ENCODE results near the gene RHOJ. TPM values are rescaled to one million over a fixed set of nuclear protein-coding genes. Genes with fewer than 3 reads are reported as not detected.

Gene RHOJ
- total RNA-seq, 1 donor from 2014 or later, result 1.9 TPM

DNA sequence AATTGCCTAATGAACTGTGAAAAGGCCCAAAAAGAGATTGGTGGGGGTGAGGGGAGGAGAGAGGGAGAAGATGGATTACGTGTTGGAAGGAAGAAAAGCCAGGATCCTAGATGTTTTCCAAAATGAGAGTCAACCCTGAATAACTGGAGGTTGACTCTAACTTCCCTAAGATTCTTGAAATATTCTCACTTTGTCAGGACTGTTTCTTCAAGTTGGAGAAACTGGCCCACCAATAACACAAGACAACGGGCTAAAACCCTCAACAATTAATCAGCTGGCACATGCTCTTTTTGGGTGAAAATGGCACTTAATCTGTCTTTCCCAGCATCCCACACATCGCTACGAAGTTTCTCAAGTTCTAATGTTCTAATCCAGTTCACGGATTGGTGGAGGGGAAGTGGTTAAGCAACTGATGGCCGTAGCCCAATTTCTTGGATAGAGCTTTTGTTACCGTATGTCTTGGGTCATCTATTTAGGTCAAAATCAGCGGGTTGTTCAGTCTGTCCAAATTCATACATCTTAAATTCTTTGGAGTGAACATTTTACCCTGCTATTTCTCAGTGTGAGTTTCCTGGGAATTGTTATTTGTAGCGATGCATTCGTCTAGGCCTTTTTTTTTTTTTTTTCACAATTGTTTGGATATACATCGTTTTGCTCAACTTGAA is 65.5 kb downstream of the RHOJ start:
- Mint-ChIP-seq H3K9me3 (ENCODE audit: low read depth) (peaks cover 3% of the 10 kb centered on the region), H3K4me3 (ENCODE audit: low read depth) (no peak overlapping the region), H3K36me3 (ENCODE audit: insufficient read depth) (peaks cover 2% of the 10 kb centered on the region), H3K4me1 (ENCODE audit: low read depth) (peaks cover 12% of the 10 kb centered on the region), H3K27me3 (peaks cover 4% of the 10 kb centered on the region), H3K27ac (no peak overlapping the region)
- no peak for TF ChIP-seq CTCF (IDR thresholded peaks at IDR 0.05; ENCODE audit: unreplicated experiment)
- DNase-seq (ENCODE audit: low spot score, unreplicated experiment), result no peak

- no peak for DNase-seq (ENCODE audit: low spot score, unreplicated experiment)
- no peak overlapping the region for H3K27ac Mint-ChIP-seq
These were observed 68.9 kb downstream of the RHOJ start for GRCh38 chr14:63273129-63273528.

GRCh38 chr14:63273717-63274655 is 69.7 kb downstream of the RHOJ start:
- Mint-ChIP-seq H3K27me3 (peaks cover 1% of the 10 kb centered on the region), H3K36me3 (ENCODE audit: insufficient read depth) (no peaks in the 10 kb centered on the region), H3K27ac (no peak overlapping the region), H3K4me3 (ENCODE audit: low read depth) (no peak overlapping the region), H3K9me3 (ENCODE audit: low read depth) (no peaks in the 10 kb centered on the region), H3K4me1 (ENCODE audit: low read depth) (no peaks in the 10 kb centered on the region)
- no peak for TF ChIP-seq CTCF (IDR thresholded peaks at IDR 0.05; ENCODE audit: unreplicated experiment)
- DNase-seq (ENCODE audit: low spot score, unreplicated experiment), result no peak

More at GRCh38 chr14:63273129-63273528, 68.9 kb downstream of the RHOJ start:
- Mint-ChIP-seq H3K36me3 (ENCODE audit: insufficient read depth) (no peaks in the 10 kb centered on the region), H3K4me1 (ENCODE audit: low read depth) (peaks cover 2% of the 10 kb centered on the region), H3K27me3 (peaks cover 4% of the 10 kb centered on the region), H3K9me3 (ENCODE audit: low read depth) (no peaks in the 10 kb centered on the region), H3K4me3 (ENCODE audit: low read depth) (no peak overlapping the region)
- TF ChIP-seq CTCF (IDR thresholded peaks at IDR 0.05; ENCODE audit: unreplicated experiment), result no peak

- H3K27ac Mint-ChIP-seq, result no peak overlapping the region
These were observed 71.4 kb downstream of the RHOJ start for GRCh38 chr14:63275611-63276010.

More at GRCh38 chr14:63275611-63276010, 71.4 kb downstream of the RHOJ start:
- Mint-ChIP-seq H3K36me3 (ENCODE audit: insufficient read depth) (no peaks in the 10 kb centered on the region), H3K4me1 (ENCODE audit: low read depth) (no peaks in the 10 kb centered on the region), H3K27me3 (no peaks in the 10 kb centered on the region), H3K9me3 (ENCODE audit: low read depth) (no peaks in the 10 kb centered on the region), H3K4me3 (ENCODE audit: low read depth) (no peak overlapping the region)
- TF ChIP-seq CTCF (IDR thresholded peaks at IDR 0.05; ENCODE audit: unreplicated experiment), result no peak
- DNase-seq (ENCODE audit: low spot score, unreplicated experiment), result no peak
